ENCODE measurements around the gene HOXA3. TPM values are rescaled to one million over a fixed set of nuclear protein-coding genes. Genes with fewer than 3 reads are reported as not detected.

The HOXA3 gene
- total and polyA plus RNA-seq, 10 of the 15 experiments (the other 5 are each of a cell fraction or from before 2014, with no cell fraction given): 0.05 TPM; not detected in 9

DNA sequence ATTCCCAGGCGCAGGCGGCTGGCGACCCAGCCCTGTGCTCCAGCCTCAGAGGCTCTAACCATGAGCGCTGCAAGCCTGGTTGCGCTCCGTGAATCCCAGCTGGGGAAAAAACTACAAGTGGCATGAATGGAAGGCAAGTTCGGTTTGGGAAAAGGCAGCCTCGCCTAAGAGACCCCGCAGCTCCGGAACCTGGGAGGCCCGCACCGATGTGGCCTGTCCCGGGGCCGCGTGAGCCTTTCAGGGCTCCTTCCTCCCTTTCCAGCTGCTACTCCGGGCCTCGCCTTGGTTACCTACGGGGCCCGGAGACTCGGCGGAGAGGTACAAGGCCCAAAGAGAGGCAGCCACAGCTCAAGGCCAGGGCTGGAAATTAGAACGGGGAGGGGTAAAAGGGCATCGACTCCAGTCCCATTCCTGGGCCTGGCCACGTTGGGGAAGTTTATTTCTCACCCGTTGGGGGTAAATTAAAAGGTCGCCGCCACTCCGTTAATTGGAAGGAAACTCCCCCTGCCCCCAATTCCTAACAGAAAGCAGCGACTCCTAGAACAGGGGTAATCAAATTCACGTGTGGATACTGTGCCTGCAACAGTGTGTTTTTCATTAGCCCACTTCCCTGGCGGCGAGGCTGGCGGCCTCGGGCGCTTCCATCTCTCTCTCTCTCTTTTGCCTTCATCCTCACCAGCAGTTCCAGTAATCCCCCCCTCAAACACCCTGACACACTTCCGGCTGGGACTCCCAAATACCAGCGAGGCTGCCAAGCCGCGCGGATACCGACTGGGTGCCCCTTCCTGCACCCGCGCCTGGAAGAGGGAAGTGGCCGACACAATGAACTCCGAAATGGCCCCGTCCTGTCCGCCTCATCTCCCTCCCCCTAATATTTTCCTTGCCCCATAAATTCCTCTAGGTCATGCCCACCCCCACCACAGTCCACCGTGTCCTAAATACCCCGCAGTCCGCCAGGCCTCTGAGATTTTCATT is 14.4 kb upstream of the HOXA3 start:
- H4K20me1 ChIP-seq (ENCODE audit: control insufficient read depth, insufficient read depth): no peaks in the 10 kb centered on the region
- intact Hi-C loops (cut with micrococcal nuclease; ENCODE audit: unreplicated experiment): no loop called here
- DNase-seq (ENCODE audit: low read depth, low spot score) (no peak), FAIRE-seq (no peak), ATAC-seq (no peak)
- POLR2A ChIA-PET: no interaction called here
- H2AFZ ChIP-seq (ENCODE audit: control insufficient read depth, low read depth, low read length): no peak overlapping the region
- no peaks in the 10 kb centered on the region; a peak in 1 of 4 replicates for H3K36me3 ChIP-seq (ENCODE audit: control insufficient read depth in 2 of 2, insufficient read depth in 2 of 2, low read length in 1 of 2)
- H3K4me3 ChIP-seq: no peak overlapping the region
- SMC1A ChIA-PET (ENCODE audit: uncharacterized antibody, unreplicated experiment): no interaction called here
- H3K4me2 ChIP-seq (ENCODE audit: control insufficient read depth, insufficient read depth): no peak overlapping the region
- no peaks in the 10 kb centered on the region for H3K4me1 ChIP-seq (ENCODE audit: control insufficient read depth, insufficient read depth, low read length)
- H3K27me3 ChIP-seq (replicated peaks in 1 of 2; ENCODE audit: control insufficient read depth in 2 of 2, insufficient read depth in 2 of 2, low read length in 1 of 2): peaks cover 24 to 43% of the 10 kb centered on the region in 2 experiments
- 21% methylated on average over 46 of the region's 50 CpGs for WGBS (ENCODE audit: insufficient coverage, insufficient replicate concordance, low lambda C conversion rate, missing lambda C conversion rate)
- no peaks in the 10 kb centered on the region for H3K79me2 ChIP-seq (ENCODE audit: control insufficient read depth, insufficient read depth, low read length)
- H3K9ac ChIP-seq (ENCODE audit: control insufficient read depth, insufficient read depth, low read length): no peak overlapping the region
- CTCF ChIA-PET: interaction anchor here (1.0 kb wide), 1 partner anchor 15 kb away, joined by 4 read pairs; no protein-coding TSS in a partner anchor
- H3K27ac ChIP-seq (ENCODE audit: control insufficient read depth, insufficient read depth): no peak overlapping the region
- H3K9me3 ChIP-seq (replicated peaks; ENCODE audit: control insufficient read depth, insufficient read depth, low read length): peaks cover 2% of the 10 kb centered on the region; the same call in 1 of the 3 replicates
- TF ChIP-seq EZH2 (IDR thresholded peaks at IDR 0.05; ENCODE audit: borderline replicate concordance, control insufficient read depth, low read depth, low read length) (0 out of 2 replicates have a peak, but pooled peaks have one; percentile 22), GABPA (IDR thresholded peaks at IDR 0.05; ENCODE audit: low read depth) (no peak)
- no TSS peak for BruUV-seq (replicated peaks)
- RAD21 ChIA-PET (ENCODE audit: unreplicated experiment): no interaction called here
- in situ Hi-C loops (cut with MboI): loop anchor here (25.0 kb wide), 1 partner anchor 1080 kb away; no protein-coding TSS in a partner anchor

GRCh38 chr7:27165996-27166530 is 13.7 kb upstream of the HOXA3 start:
- Histone ChIP-seq H3K27ac (ENCODE audit: control insufficient read depth, insufficient read depth) (no peak overlapping the region), H3K79me2 (ENCODE audit: control insufficient read depth, insufficient read depth, low read length) (no peaks in the 10 kb centered on the region), H3K9ac (ENCODE audit: control insufficient read depth, insufficient read depth, low read length) (no peak overlapping the region), H3K4me2 (ENCODE audit: control insufficient read depth, insufficient read depth) (no peak overlapping the region), H3K4me3 (no peak overlapping the region), H3K27me3 (replicated peaks in 1 of 2; ENCODE audit: control insufficient read depth in 2 of 2, insufficient read depth in 2 of 2, low read length in 1 of 2) (peaks cover 19 to 41% of the 10 kb centered on the region in 2 experiments), H3K36me3 (ENCODE audit: control insufficient read depth in 2 of 2, insufficient read depth in 2 of 2, low read length in 1 of 2) (no peaks in the 10 kb centered on the region; a peak in 1 of 4 replicates), H3K4me1 (ENCODE audit: control insufficient read depth, insufficient read depth, low read length) (no peaks in the 10 kb centered on the region), H2AFZ (ENCODE audit: control insufficient read depth, low read depth, low read length) (no peak overlapping the region), H3K9me3 (replicated peaks; ENCODE audit: control insufficient read depth, insufficient read depth, low read length) (peaks cover 2% of the 10 kb centered on the region; the same call in 1 of the 3 replicates), H4K20me1 (ENCODE audit: control insufficient read depth, insufficient read depth) (no peaks in the 10 kb centered on the region)
- ChIA-PET RAD21 (ENCODE audit: unreplicated experiment) (no interaction called here), CTCF (interaction anchor here (1.0 kb wide), 1 partner anchor 16 kb away, joined by 4 read pairs; no protein-coding TSS in a partner anchor), SMC1A (ENCODE audit: uncharacterized antibody, unreplicated experiment) (no interaction called here), POLR2A (no interaction called here)
- ATAC-seq: no peak
- intact Hi-C loops (cut with micrococcal nuclease; ENCODE audit: unreplicated experiment) (no loop called here), in situ Hi-C loops (cut with MboI) (loop anchor here (25.0 kb wide), 1 partner anchor 1079 kb away; no protein-coding TSS in a partner anchor)
- WGBS (ENCODE audit: insufficient coverage, insufficient replicate concordance, low lambda C conversion rate, missing lambda C conversion rate): 32% methylated on average over 39 of the region's 46 CpGs
- DNase-seq (ENCODE audit: low read depth, low spot score): no peak
- FAIRE-seq: no peak
- TF ChIP-seq KLF5 (IDR thresholded peaks at IDR 0.05; ENCODE audit: partially characterized antibody): no peak
- TF ChIP-seq RUNX3 (IDR thresholded peaks at IDR 0.05; ENCODE audit: low read length): no peak
- no peak for TF ChIP-seq EED (IDR thresholded peaks at IDR 0.05; ENCODE audit: low read depth)
- TF ChIP-seq MLLT1 (IDR thresholded peaks at IDR 0.05): no peak
- TF ChIP-seq, protein P1, sequence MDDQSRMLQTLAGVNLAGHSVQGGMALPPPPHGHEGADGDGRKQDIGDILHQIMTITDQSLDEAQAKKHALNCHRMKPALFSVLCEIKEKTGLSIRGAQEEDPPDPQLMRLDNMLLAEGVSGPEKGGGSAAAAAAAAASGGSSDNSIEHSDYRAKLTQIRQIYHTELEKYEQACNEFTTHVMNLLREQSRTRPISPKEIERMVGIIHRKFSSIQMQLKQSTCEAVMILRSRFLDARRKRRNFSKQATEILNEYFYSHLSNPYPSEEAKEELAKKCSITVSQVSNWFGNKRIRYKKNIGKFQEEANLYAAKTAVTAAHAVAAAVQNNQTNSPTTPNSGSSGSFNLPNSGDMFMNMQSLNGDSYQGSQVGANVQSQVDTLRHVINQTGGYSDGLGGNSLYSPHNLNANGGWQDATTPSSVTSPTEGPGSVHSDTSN (IDR thresholded peaks at IDR 0.05; ENCODE audit: insufficient replicate concordance, low read depth, low read length): no peak
- no peak for TF ChIP-seq LARP7 (IDR thresholded peaks at IDR 0.05)
- no TSS peak for BruUV-seq (replicated peaks)

Data from GM12878 (cell line).